ENCODE measurements around the gene BAZ1A.

- TF ChIP-seq, protein P1, sequence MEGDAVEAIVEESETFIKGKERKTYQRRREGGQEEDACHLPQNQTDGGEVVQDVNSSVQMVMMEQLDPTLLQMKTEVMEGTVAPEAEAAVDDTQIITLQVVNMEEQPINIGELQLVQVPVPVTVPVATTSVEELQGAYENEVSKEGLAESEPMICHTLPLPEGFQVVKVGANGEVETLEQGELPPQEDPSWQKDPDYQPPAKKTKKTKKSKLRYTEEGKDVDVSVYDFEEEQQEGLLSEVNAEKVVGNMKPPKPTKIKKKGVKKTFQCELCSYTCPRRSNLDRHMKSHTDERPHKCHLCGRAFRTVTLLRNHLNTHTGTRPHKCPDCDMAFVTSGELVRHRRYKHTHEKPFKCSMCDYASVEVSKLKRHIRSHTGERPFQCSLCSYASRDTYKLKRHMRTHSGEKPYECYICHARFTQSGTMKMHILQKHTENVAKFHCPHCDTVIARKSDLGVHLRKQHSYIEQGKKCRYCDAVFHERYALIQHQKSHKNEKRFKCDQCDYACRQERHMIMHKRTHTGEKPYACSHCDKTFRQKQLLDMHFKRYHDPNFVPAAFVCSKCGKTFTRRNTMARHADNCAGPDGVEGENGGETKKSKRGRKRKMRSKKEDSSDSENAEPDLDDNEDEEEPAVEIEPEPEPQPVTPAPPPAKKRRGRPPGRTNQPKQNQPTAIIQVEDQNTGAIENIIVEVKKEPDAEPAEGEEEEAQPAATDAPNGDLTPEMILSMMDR (IDR thresholded peaks at IDR 0.05), result no peak
- no peak for TF ChIP-seq POLR2A (IDR thresholded peaks at IDR 0.05)
Measured at GRCh38 chr14:34755215-34755614, 119.9 kb downstream of the BAZ1A start.
